ENCODE data around the gene AJM1.

The AJM1 gene

DNA sequence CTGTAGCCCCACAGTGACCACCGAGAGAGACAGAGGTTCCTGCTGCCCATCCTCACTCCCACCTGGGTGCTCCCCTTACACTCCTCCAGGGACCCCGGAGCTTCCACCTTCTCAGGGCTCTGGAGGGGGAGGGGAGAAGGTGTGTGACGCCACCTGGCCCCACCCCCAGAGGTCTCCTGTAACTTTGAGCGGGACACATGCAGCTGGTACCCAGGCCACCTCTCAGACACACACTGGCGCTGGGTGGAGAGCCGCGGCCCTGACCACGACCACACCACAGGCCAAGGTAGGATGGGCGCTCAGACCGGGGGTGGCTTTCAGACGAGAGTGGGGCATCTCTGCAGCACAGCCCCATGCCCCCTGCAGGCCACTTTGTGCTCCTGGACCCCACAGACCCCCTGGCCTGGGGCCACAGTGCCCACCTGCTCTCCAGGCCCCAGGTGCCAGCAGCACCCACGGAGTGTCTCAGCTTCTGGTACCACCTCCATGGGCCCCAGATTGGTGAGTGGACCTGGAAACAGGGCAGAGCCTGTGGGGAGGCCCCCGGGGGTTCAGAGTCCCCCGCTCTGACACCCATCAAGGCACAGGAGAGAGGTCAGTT lies 14.4 kb downstream of the AJM1 start:
- no peak overlapping the region for H3K27ac ChIP-seq (replicated peaks)
- no peak for DNase-seq (ENCODE audit: low read depth in 1 of 2, low spot score in 1 of 2)
- H3K27me3 ChIP-seq (ENCODE audit: insufficient read depth, poor library complexity, severe bottlenecking): no peaks in the 10 kb centered on the region
- no peak for TF ChIP-seq GABPA (IDR thresholded peaks at IDR 0.05; ENCODE audit: low read depth)
- no peak for TF ChIP-seq SPI1 (IDR thresholded peaks at IDR 0.05; ENCODE audit: borderline replicate concordance, low read depth)
- no peak for TF ChIP-seq POLR2AphosphoS5 (IDR thresholded peaks at IDR 0.05; ENCODE audit: low read depth)
- TF ChIP-seq, protein P1, sequence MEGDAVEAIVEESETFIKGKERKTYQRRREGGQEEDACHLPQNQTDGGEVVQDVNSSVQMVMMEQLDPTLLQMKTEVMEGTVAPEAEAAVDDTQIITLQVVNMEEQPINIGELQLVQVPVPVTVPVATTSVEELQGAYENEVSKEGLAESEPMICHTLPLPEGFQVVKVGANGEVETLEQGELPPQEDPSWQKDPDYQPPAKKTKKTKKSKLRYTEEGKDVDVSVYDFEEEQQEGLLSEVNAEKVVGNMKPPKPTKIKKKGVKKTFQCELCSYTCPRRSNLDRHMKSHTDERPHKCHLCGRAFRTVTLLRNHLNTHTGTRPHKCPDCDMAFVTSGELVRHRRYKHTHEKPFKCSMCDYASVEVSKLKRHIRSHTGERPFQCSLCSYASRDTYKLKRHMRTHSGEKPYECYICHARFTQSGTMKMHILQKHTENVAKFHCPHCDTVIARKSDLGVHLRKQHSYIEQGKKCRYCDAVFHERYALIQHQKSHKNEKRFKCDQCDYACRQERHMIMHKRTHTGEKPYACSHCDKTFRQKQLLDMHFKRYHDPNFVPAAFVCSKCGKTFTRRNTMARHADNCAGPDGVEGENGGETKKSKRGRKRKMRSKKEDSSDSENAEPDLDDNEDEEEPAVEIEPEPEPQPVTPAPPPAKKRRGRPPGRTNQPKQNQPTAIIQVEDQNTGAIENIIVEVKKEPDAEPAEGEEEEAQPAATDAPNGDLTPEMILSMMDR (IDR thresholded peaks at IDR 0.05; ENCODE audit: insufficient read depth, low read length): no peak
- TF ChIP-seq, protein P2, sequence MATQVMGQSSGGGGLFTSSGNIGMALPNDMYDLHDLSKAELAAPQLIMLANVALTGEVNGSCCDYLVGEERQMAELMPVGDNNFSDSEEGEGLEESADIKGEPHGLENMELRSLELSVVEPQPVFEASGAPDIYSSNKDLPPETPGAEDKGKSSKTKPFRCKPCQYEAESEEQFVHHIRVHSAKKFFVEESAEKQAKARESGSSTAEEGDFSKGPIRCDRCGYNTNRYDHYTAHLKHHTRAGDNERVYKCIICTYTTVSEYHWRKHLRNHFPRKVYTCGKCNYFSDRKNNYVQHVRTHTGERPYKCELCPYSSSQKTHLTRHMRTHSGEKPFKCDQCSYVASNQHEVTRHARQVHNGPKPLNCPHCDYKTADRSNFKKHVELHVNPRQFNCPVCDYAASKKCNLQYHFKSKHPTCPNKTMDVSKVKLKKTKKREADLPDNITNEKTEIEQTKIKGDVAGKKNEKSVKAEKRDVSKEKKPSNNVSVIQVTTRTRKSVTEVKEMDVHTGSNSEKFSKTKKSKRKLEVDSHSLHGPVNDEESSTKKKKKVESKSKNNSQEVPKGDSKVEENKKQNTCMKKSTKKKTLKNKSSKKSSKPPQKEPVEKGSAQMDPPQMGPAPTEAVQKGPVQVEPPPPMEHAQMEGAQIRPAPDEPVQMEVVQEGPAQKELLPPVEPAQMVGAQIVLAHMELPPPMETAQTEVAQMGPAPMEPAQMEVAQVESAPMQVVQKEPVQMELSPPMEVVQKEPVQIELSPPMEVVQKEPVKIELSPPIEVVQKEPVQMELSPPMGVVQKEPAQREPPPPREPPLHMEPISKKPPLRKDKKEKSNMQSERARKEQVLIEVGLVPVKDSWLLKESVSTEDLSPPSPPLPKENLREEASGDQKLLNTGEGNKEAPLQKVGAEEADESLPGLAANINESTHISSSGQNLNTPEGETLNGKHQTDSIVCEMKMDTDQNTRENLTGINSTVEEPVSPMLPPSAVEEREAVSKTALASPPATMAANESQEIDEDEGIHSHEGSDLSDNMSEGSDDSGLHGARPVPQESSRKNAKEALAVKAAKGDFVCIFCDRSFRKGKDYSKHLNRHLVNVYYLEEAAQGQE (IDR thresholded peaks at IDR 0.05; ENCODE audit: insufficient replicate concordance, low read depth): no peak
- no peak overlapping the region for H3K4me3 ChIP-seq (replicated peaks; ENCODE audit: insufficient read depth, low read length)

DNA sequence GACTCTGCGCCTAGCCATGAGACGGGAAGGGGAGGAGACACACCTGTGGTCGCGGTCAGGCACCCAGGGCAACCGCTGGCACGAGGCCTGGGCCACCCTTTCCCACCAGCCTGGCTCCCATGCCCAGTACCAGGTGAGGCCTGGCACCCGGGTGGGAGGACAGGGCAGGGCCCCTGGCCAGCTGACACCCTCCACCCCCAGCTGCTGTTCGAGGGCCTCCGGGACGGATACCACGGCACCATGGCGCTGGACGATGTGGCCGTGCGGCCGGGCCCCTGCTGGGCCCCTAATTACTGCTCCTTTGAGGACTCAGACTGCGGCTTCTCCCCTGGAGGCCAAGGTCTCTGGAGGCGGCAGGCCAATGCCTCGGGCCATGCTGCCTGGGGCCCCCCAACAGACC lies 14.9 kb downstream of the AJM1 start:
- Histone ChIP-seq H3K4me3 (replicated peaks; ENCODE audit: insufficient read depth, low read length) (no peak overlapping the region), H3K27ac (replicated peaks) (no peak overlapping the region)
- TF ChIP-seq POLR2AphosphoS5 (IDR thresholded peaks at IDR 0.05; ENCODE audit: low read depth) (no peak), GABPA (IDR thresholded peaks at IDR 0.05; ENCODE audit: low read depth) (no peak), SPI1 (IDR thresholded peaks at IDR 0.05; ENCODE audit: borderline replicate concordance, low read depth) (no peak)
- TF ChIP-seq, protein P2 (IDR thresholded peaks at IDR 0.05; ENCODE audit: insufficient replicate concordance, low read depth): no peak
- TF ChIP-seq, protein P1 (IDR thresholded peaks at IDR 0.05; ENCODE audit: insufficient read depth, low read length): no peak

DNA sequence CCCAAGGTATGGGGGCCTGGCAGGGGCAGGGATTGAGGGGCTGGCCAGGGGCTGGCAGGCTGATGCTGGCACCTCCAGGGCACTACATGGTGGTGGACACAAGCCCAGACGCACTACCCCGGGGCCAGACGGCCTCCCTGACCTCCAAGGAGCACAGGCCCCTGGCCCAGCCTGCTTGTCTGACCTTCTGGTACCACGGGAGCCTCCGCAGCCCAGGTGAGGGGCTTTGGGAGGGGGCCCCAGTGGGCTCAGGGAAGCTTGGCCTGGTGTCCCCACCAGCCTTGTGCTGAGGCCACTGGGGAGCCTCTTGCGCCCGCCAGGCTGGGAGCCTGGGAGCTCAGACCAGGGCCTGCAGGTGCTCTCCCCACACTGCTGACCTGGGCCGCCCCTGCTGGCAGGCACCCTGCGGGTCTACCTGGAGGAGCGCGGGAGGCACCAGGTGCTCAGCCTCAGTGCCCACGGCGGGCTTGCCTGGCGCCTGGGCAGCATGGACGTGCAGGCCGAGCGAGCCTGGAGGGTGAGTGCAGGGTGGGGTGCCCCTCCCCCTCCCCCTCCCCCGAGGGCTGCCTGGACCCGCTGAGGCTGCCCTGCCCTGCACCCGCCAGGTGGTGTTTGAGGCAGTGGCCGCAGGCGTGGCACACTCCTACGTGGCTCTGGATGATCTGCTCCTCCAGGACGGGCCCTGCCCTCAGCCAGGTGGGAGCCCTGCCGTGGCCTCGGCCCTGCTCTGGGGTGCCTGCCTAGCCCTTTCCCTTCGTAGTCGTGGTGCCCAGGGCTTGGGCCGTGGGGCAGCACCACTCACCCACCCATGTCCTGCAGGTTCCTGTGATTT lies 15.5 kb downstream of the AJM1 start:
- no peak overlapping the region for H3K27ac ChIP-seq (replicated peaks)

More for the DNA sequence above, 14.9 kb downstream of the AJM1 start:
- H3K27me3 ChIP-seq (ENCODE audit: insufficient read depth, poor library complexity, severe bottlenecking): no peaks in the 10 kb centered on the region
- DNase-seq (ENCODE audit: low read depth in 1 of 2, low spot score in 1 of 2): no peak

More for the DNA sequence above, 15.5 kb downstream of the AJM1 start:
- TF ChIP-seq, protein P1 (IDR thresholded peaks at IDR 0.05; ENCODE audit: insufficient read depth, low read length): no peak
- no peak for TF ChIP-seq POLR2AphosphoS5 (IDR thresholded peaks at IDR 0.05; ENCODE audit: low read depth)
- no peak for TF ChIP-seq SPI1 (IDR thresholded peaks at IDR 0.05; ENCODE audit: borderline replicate concordance, low read depth)
- TF ChIP-seq, protein P2 (IDR thresholded peaks at IDR 0.05; ENCODE audit: insufficient replicate concordance, low read depth): no peak
- DNase-seq (ENCODE audit: low read depth in 1 of 2, low spot score in 1 of 2): no peak
- no peaks in the 10 kb centered on the region for H3K27me3 ChIP-seq (ENCODE audit: insufficient read depth, poor library complexity, severe bottlenecking)
- no peak overlapping the region for H3K4me3 ChIP-seq (replicated peaks; ENCODE audit: insufficient read depth, low read length)
